HFFc6 (cell line): Measurements from ENCODE around the gene NUTM1. TPM values are rescaled to one million over a fixed set of nuclear protein-coding genes. Genes with fewer than 3 reads are reported as not detected.

Experiments
- DNase-seq: peaks from one replicate; pipeline ENCODE4 v3.0.0-alpha.2; 2018
- H3K27ac Mint-ChIP-seq: 2 replicates; pipeline ENCODE4 v1.8.0; 2020; ENCODE audit warnings: mild to moderate bottlenecking, mixed read lengths
- H3K27me3 Mint-ChIP-seq: 2 replicates; pipeline ENCODE4 v1.8.0; 2021; ENCODE audit warnings: mild to moderate bottlenecking, moderate library complexity, mixed read lengths; ENCODE audit not compliant: insufficient read depth
- H3K36me3 Mint-ChIP-seq: 2 replicates; pipeline ENCODE4 v1.8.0; 2021; ENCODE audit warnings: low read depth, mixed read lengths
- H3K4me1 Mint-ChIP-seq: 2 replicates; pipeline ENCODE4 v1.8.0; 2020; ENCODE audit warnings: low read depth, mixed read lengths
- H3K4me3 Mint-ChIP-seq: 2 replicates; pipeline ENCODE4 v1.8.0; 2020; ENCODE audit warnings: mild to moderate bottlenecking, moderate library complexity, mixed read lengths
- H3K9me3 Mint-ChIP-seq: 2 replicates; pipeline ENCODE4 v1.8.0; 2020; ENCODE audit warnings: mild to moderate bottlenecking, mixed read lengths
- CTCF ChIP-seq: fragments of 200-600 bp; sonication (generic); IDR thresholded peaks from 2 replicates; pipeline ENCODE4 v1.5.0; 2021; ENCODE audit warnings: antibody characterized with exemption, mild to moderate bottlenecking
- total RNA-seq, 6 experiments: library from RNA; stranded (reverse); fragmentation: NEBNext Ultra II Directional; extraction: Animal tissue kit (Norgen Biotek cat#: 25700); gene quantifications; 2 replicates in 1 of 6; 3 replicates in 5 of 6; pipeline ENCODE4 v1.2.3, GENCODE V29; 2021

Gene NUTM1
- total RNA-seq, 6 experiments from 2014 or later: not detected

GRCh38 chr15:34334672-34335071 lies 8.4 kb upstream of the NUTM1 start:
- Mint-ChIP-seq H3K4me1 (peaks cover 34% of the 10 kb centered on the region), H3K4me3 (no peak overlapping the region), H3K27me3 (no peaks in the 10 kb centered on the region), H3K36me3 (no peaks in the 10 kb centered on the region; the same call in 1 of the 2 replicates), H3K9me3 (no peaks in the 10 kb centered on the region), H3K27ac (no peak overlapping the region)
- TF ChIP-seq CTCF: no peak
- no peak for DNase-seq

- H3K4me3 Mint-ChIP-seq: no peak overlapping the region
- peaks cover 41% of the 10 kb centered on the region for H3K4me1 Mint-ChIP-seq
- TF ChIP-seq CTCF: no peak
- no peak for DNase-seq
- H3K36me3 Mint-ChIP-seq: peaks cover 6% of the 10 kb centered on the region
- H3K27ac Mint-ChIP-seq: no peak overlapping the region
- H3K27me3 Mint-ChIP-seq: no peaks in the 10 kb centered on the region
- no peaks in the 10 kb centered on the region for H3K9me3 Mint-ChIP-seq
These were observed 7.7 kb upstream of the NUTM1 start for GRCh38 chr15:34335176-34336032.

- no peaks in the 10 kb centered on the region for H3K27me3 Mint-ChIP-seq
- peak overlapping the region; percentile 91 for H3K4me3 Mint-ChIP-seq
- peaks cover 44% of the 10 kb centered on the region for H3K4me1 Mint-ChIP-seq
- H3K9me3 Mint-ChIP-seq: no peaks in the 10 kb centered on the region
- H3K27ac Mint-ChIP-seq: peak overlapping the region; percentile 0; the same call in 1 of the 2 replicates
- no peak for DNase-seq
- TF ChIP-seq CTCF: no peak
- H3K36me3 Mint-ChIP-seq: peaks cover 10% of the 10 kb centered on the region
These were observed 6.7 kb upstream of the NUTM1 start for GRCh38 chr15:34336231-34336990.

GRCh38 chr15:34336991-34337556 lies 6.0 kb upstream of the NUTM1 start:
- Mint-ChIP-seq H3K36me3 (peaks cover 17% of the 10 kb centered on the region), H3K4me3 (peak overlapping the region; percentile 91), H3K27me3 (no peaks in the 10 kb centered on the region), H3K4me1 (peaks cover 51% of the 10 kb centered on the region), H3K9me3 (peaks cover 4% of the 10 kb centered on the region), H3K27ac (peak overlapping the region; percentile 13; the same call in 1 of the 2 replicates)
- no peak for TF ChIP-seq CTCF
- DNase-seq: no peak

GRCh38 chr15:34337557-34338306 lies 5.4 kb upstream of the NUTM1 start, which contains the start of gene SLC12A6:
Gene SLC12A6, minus strand, starts transcription at chr15:34337781. Its CDS starts 1,101 bp downstream, at chr15:34336680.
- TF ChIP-seq CTCF: peak; percentile 7; the same call in 1 of the 2 replicates
- H3K36me3 Mint-ChIP-seq: peaks cover 18% of the 10 kb centered on the region
- H3K9me3 Mint-ChIP-seq: peaks cover 4% of the 10 kb centered on the region
- peak within 1 kb of the TSS; percentile 91 for H3K4me3 Mint-ChIP-seq
- H3K4me1 Mint-ChIP-seq: peaks cover 52% of the 10 kb centered on the region
- peak; percentile 94 for DNase-seq
- no peaks in the 10 kb centered on the region for H3K27me3 Mint-ChIP-seq
- H3K27ac Mint-ChIP-seq: peak within 1 kb of the TSS; percentile 54
